K562 (cell line): Measurements from ENCODE around the gene ASPHD2. TPM values are rescaled to one million over a fixed set of nuclear protein-coding genes. Genes with fewer than 3 reads are reported as not detected.

Experiments
- ATAC-seq: fragments of 200-7000 bp; cut with Tn5 transposase; 3 replicates; pipeline ENCODE4 v1.9.1; 2020; ENCODE audit warnings: moderate library complexity
- BruUV-seq: library from RNA; stranded (reverse); fragments of 400-500 nt; replicated peaks from 2 replicates; lab custom pipeline; 2021; lab: Mats Ljungman, UMichigan
- CTCF ChIA-PET: fragments of 300-600 bp; formaldehyde crosslinking; extraction: SDS; loops from one replicate; lab custom pipeline; 2021; ENCODE audit warnings: low intra/inter-chr PET ratio; lab: Yijun Ruan, JAX
- POLR2A ChIA-PET: fragments of 300-600, 350-650 bp; sonication (Branson Sonifier 250); formaldehyde crosslinking; extraction: SDS; loops from one replicate; lab custom pipeline; 2021; ENCODE audit warnings: antibody characterized with exemption, inconsistent platforms; lab: Yijun Ruan, JAX
- DNase-seq, 4 experiments: peaks; one replicate each; pipeline versions ENCODE4 v3.0.0 to v3.0.0-alpha.2; 2011 to 2018; ENCODE audit warnings: low spot score in 3 of 4, mixed read lengths in 3 of 4; ENCODE audit errors: extremely low read depth in 1 of 4
- FAIRE-seq: peaks from 2 replicates; lab custom pipeline; 2011; peaks lifted over from hg19 to GRCh38; lab: Jason Lieb, UNC
- H2AFZ ChIP-seq: 2 replicates; pipeline ENCODE4 v1.6.0; 2011; ENCODE audit warnings: low read depth, low read length, control low read depth, inconsistent platforms
- H3K27ac ChIP-seq: fragments of 200-600 bp; 3 replicates; pipeline ENCODE4 v1.8.0; 2011; ENCODE audit warnings: low read depth, mild to moderate bottlenecking, control low read depth, inconsistent platforms, low read length, moderate library complexity, mixed read lengths; ENCODE audit errors: extremely low read depth
- H3K27me3 ChIP-seq, 2 experiments: fragments of 300-600 bp in 1 of 2; 2 replicates in 1 of 2; 3 replicates in 1 of 2; pipeline versions ENCODE4 v1.6.0 to v1.8.0; 2011; ENCODE audit warnings: inconsistent platforms in 2 of 2, low read length in 2 of 2, mild to moderate bottlenecking in 1 of 2, mixed read lengths in 1 of 2, moderate library complexity in 1 of 2; ENCODE audit not compliant: control insufficient read depth in 2 of 2, insufficient read depth in 2 of 2
- H3K36me3 ChIP-seq: fragments of 300-600 bp; 3 replicates; pipeline ENCODE4 v1.8.0; 2011; ENCODE audit warnings: mild to moderate bottlenecking, low read length, inconsistent platforms; ENCODE audit not compliant: control insufficient read depth, insufficient read depth
- H3K4me1 ChIP-seq, 2 experiments: fragments of 200-600 bp in 1 of 2; replicated peaks in 1 of 2; 2 replicates in 1 of 2; 3 replicates in 1 of 2; pipeline versions ENCODE4 v1.5.1 to v1.8.0; 2011; ENCODE audit warnings: inconsistent platforms in 2 of 2, low read length in 2 of 2, mild to moderate bottlenecking in 1 of 2, mixed read lengths in 1 of 2, moderate library complexity in 1 of 2; ENCODE audit not compliant: control insufficient read depth in 2 of 2, insufficient read depth in 2 of 2
- H3K4me2 ChIP-seq: 2 replicates; pipeline ENCODE4 v1.6.1; 2011; ENCODE audit warnings: low read length, control low read depth, inconsistent platforms, mixed read lengths; ENCODE audit not compliant: insufficient read depth
- H3K4me3 ChIP-seq: fragments of 200-600 bp; sonication (generic), shearing (Covaris generic); 2 replicates; pipeline ENCODE4 v1.5.1; 2016; ENCODE audit warnings: control low read depth, inconsistent platforms
- H3K79me2 ChIP-seq: fragments of 200-600 bp; 3 replicates; pipeline ENCODE4 v1.8.0; 2011; ENCODE audit warnings: low read length, inconsistent platforms; ENCODE audit not compliant: control insufficient read depth, insufficient read depth
- H3K9ac ChIP-seq, 2 experiments: 2 replicates each; pipeline versions ENCODE4 v1.6.0 to v1.6.1; 2011; ENCODE audit warnings: low read depth in 2 of 2, low read length in 2 of 2, control low read depth in 1 of 2, inconsistent platforms in 1 of 2, mild to moderate bottlenecking in 1 of 2, mixed read lengths in 1 of 2; ENCODE audit not compliant: insufficient read depth in 1 of 2
- H3K9me1 ChIP-seq: one replicate; pipeline ENCODE4 v1.6.0; 2011; ENCODE audit warnings: inconsistent platforms, mild to moderate bottlenecking, low read length, moderate library complexity; ENCODE audit not compliant: control insufficient read depth, insufficient read depth
- H3K9me3 ChIP-seq: replicated peaks from 2 replicates; pipeline ENCODE4 v1.5.1; 2011; ENCODE audit warnings: low read depth, low read length, inconsistent platforms; ENCODE audit not compliant: control insufficient read depth, insufficient read depth
- H4K20me1 ChIP-seq: replicated peaks from 2 replicates; pipeline ENCODE4 v1.6.1; 2011; ENCODE audit warnings: low read length, inconsistent platforms, mixed read lengths; ENCODE audit not compliant: control insufficient read depth, insufficient read depth
- ARHGAP35 ChIP-seq: fragments of 450-650 bp; IDR thresholded peaks from 2 replicates; pipeline ENCODE4 v1.6.1; 2018; ENCODE audit not compliant: partially characterized antibody
- CBX5 ChIP-seq: IDR thresholded peaks from 2 replicates; pipeline ENCODE4 v1.6.1; 2014; ENCODE audit warnings: low read depth, borderline replicate concordance
- GATAD2B ChIP-seq: fragments of 450-650 bp; IDR thresholded peaks from 2 replicates; pipeline ENCODE4 v1.6.1; 2017; ENCODE audit warnings: mild to moderate bottlenecking, borderline replicate concordance
- JUNB ChIP-seq: fragments of 450-650 bp; formaldehyde crosslinking; conservative IDR thresholded peaks from 2 replicates; pipeline ENCODE4 v1.4.0; 2020; ENCODE audit warnings: mild to moderate bottlenecking
- KAT8 ChIP-seq: fragments of 450-650 bp; IDR thresholded peaks from 2 replicates; pipeline ENCODE4 v1.6.1; 2016; ENCODE audit warnings: low read depth, mild to moderate bottlenecking
- KDM5B ChIP-seq: fragments of 200-600 bp; sonication (generic); IDR thresholded peaks from 2 replicates; pipeline ENCODE4 v1.6.1; 2012; ENCODE audit warnings: low read depth, mild to moderate bottlenecking, moderate library complexity, low read length, control low read depth, inconsistent platforms; ENCODE audit not compliant: insufficient replicate concordance
- MAFK ChIP-seq: IDR thresholded peaks from 2 replicates; pipeline ENCODE4 v1.6.1; 2011; ENCODE audit warnings: low read length, improper control_type of control experiment
- ZNF316 ChIP-seq: fragments of 450-650 bp; IDR thresholded peaks from 2 replicates; pipeline ENCODE4 v1.6.1; 2016
- ZNF76 ChIP-seq: fragments of 250-450 bp; sonication (Bioruptor Pico); IDR thresholded peaks from 2 replicates; pipeline ENCODE4 v1.4.0; 2020; ENCODE audit warnings: mild to moderate bottlenecking, moderate library complexity, borderline replicate concordance
- WGBS: fragments of 100-300 bp; shearing (Covaris generic); methylation state at CpG from one replicate; pipeline ENCODE4 v1.1.6; 2016; ENCODE audit warnings: low coverage, mixed read lengths; ENCODE audit not compliant: insufficient coverage; ENCODE audit errors: missing lambda C conversion rate; 5-methylcytosine and 5-hydroxymethylcytosine counted together
- in situ Hi-C: fragments of 300-500 bp; cut with MboI; formaldehyde crosslinking; loops from 4 replicates; pipeline ENCODE4 v1.15.0; 2018; ENCODE audit warnings: inconsistent platforms, mixed read lengths
- intact Hi-C: fragments of 100-400 bp; cut with micrococcal nuclease; formaldehyde crosslinking; loops from 2 replicates; pipeline ENCODE4 v1.14.2; 2022
- polyA plus RNA-seq, 8 experiments: library from polyadenylated mRNA; depleted of rRNA in 4 of 8; stranded (reverse) in 5 of 8; unstranded in 3 of 8; fragments of >200 nt; fragmentation: Nextera tagmentation in 2 of 8; fragmentation: Illumina TruSeq in 1 of 8; extraction: Ambion mirVana in 2 of 8; extraction: Trizol in 1 of 8; gene quantifications; 2 replicates each; pipeline versions ENCODE4 v1.2.1 to v1.2.3, GENCODE V29; 2011 to 2014; ENCODE audit warnings: inconsistent platforms in 1 of 8, missing spikeins in 1 of 8
- total RNA-seq, 7 experiments: library from RNA; depleted of rRNA in 6 of 7; stranded (reverse); fragments of >200 nt in 6 of 7; fragmentation: Illumina TruSeq in 2 of 7; extraction: Trizol in 2 of 7; gene quantifications; 2 replicates each; pipeline versions ENCODE4 v1.2.1 to v1.2.3, GENCODE V29; 2011 to 2021; ENCODE audit warnings: low replicate concordance in 1 of 7
- TF ChIP-seq, protein P1 (sequence below): sonication (generic); formaldehyde crosslinking; IDR thresholded peaks from 2 replicates; pipeline ENCODE4 v1.8.0; 2022; ENCODE audit warnings: mild to moderate bottlenecking, missing genetic modification reagents

ASPHD2 gene
- total and polyA plus RNA-seq, 9 of the 15 experiments (the other 6 are each of a cell fraction or from before 2014, with no cell fraction given) = 0.18 to 0.64 (median 0.36) TPM

- CTCF ChIA-PET = no interaction called here
Measured at GRCh38 chr22:26470807-26471206, 41.7 kb downstream of the ASPHD2 start.

More at GRCh38 chr22:26470807-26471206, 41.7 kb downstream of the ASPHD2 start:
- Histone ChIP-seq H3K27me3 (no peaks in the 10 kb centered on the region), H4K20me1 (no peaks in the 10 kb centered on the region), H3K4me1 (no peaks in the 10 kb centered on the region; a peak in 1 of 5 replicates), H3K9me3 (no peaks in the 10 kb centered on the region), H3K27ac (no peak overlapping the region), H2AFZ (no peak overlapping the region), H3K9ac (no peak overlapping the region), H3K36me3 (peaks cover 88% of the 10 kb centered on the region; the same call in 2 of the 3 replicates), H3K4me2 (no peak overlapping the region), H3K79me2 (no peaks in the 10 kb centered on the region), H3K9me1 (peaks cover 2% of the 10 kb centered on the region), H3K4me3 (no peak overlapping the region)
- in situ Hi-C loops = no loop called here
- 86% methylated on average over 2 of the region's 2 CpGs for WGBS
- BruUV-seq = no TSS peak
- DNase-seq = no peak
- POLR2A ChIA-PET = interaction anchor here (0.6 to 0.7 kb wide), 2 partner anchors 19 to 60 kb away, joined by 3 read pairs; no protein-coding TSS in a partner anchor
- no peak for TF ChIP-seq JUNB
- TF ChIP-seq, protein P1, sequence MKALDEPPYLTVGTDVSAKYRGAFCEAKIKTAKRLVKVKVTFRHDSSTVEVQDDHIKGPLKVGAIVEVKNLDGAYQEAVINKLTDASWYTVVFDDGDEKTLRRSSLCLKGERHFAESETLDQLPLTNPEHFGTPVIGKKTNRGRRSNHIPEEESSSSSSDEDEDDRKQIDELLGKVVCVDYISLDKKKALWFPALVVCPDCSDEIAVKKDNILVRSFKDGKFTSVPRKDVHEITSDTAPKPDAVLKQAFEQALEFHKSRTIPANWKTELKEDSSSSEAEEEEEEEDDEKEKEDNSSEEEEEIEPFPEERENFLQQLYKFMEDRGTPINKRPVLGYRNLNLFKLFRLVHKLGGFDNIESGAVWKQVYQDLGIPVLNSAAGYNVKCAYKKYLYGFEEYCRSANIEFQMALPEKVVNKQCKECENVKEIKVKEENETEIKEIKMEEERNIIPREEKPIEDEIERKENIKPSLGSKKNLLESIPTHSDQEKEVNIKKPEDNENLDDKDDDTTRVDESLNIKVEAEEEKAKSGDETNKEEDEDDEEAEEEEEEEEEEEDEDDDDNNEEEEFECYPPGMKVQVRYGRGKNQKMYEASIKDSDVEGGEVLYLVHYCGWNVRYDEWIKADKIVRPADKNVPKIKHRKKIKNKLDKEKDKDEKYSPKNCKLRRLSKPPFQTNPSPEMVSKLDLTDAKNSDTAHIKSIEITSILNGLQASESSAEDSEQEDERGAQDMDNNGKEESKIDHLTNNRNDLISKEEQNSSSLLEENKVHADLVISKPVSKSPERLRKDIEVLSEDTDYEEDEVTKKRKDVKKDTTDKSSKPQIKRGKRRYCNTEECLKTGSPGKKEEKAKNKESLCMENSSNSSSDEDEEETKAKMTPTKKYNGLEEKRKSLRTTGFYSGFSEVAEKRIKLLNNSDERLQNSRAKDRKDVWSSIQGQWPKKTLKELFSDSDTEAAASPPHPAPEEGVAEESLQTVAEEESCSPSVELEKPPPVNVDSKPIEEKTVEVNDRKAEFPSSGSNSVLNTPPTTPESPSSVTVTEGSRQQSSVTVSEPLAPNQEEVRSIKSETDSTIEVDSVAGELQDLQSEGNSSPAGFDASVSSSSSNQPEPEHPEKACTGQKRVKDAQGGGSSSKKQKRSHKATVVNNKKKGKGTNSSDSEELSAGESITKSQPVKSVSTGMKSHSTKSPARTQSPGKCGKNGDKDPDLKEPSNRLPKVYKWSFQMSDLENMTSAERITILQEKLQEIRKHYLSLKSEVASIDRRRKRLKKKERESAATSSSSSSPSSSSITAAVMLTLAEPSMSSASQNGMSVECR (CRISPR knock-in tag) = no peak
- no peak for TF ChIP-seq CBX5
- no peak for TF ChIP-seq ARHGAP35
- TF ChIP-seq ZNF76 (CRISPR knock-in tag) = no peak
- peak; percentile 46 for TF ChIP-seq ZNF316
- TF ChIP-seq KAT8 = no peak
- no peak for TF ChIP-seq KDM5B
- 0 out of 2 replicates have a peak, but pooled peaks have one; percentile 8 for TF ChIP-seq MAFK
- TF ChIP-seq GATAD2B = no peak
- no peak for FAIRE-seq
- ATAC-seq = no peak
- intact Hi-C loops = no loop called here
